Fibroblast of lung (primary cell): ENCODE data around the gene SYMPK. TPM values are rescaled to one million over a fixed set of nuclear protein-coding genes. Genes with fewer than 3 reads are reported as not detected.

Experiments used
- DNase-seq, 2 donors: peaks; one replicate each; pipeline versions ENCODE4 v3.0.0 to v3.0.0-alpha.2; 2010; ENCODE audit warnings: low read depth in 2 of 2
- H2AFZ ChIP-seq: 2 replicates; pipeline ENCODE4 v1.5.1; 2012; ENCODE audit warnings: low read length, control low read depth, inconsistent platforms
- H3K27ac ChIP-seq: 2 replicates; pipeline ENCODE4 v1.5.1; 2011; ENCODE audit warnings: low read length, control low read depth; ENCODE audit not compliant: insufficient read depth
- H3K27me3 ChIP-seq: 2 replicates; pipeline ENCODE4 v1.5.1; 2011; ENCODE audit warnings: mild to moderate bottlenecking, low read length; ENCODE audit not compliant: control insufficient read depth, insufficient read depth
- H3K36me3 ChIP-seq: 2 replicates; pipeline ENCODE4 v1.5.1; 2011; ENCODE audit warnings: low read length; ENCODE audit not compliant: control insufficient read depth, insufficient read depth
- H3K4me1 ChIP-seq: 2 replicates; pipeline ENCODE4 v1.5.1; 2011; ENCODE audit warnings: low read length; ENCODE audit not compliant: control insufficient read depth, insufficient read depth; ENCODE audit errors: extremely low read depth
- H3K4me2 ChIP-seq: 2 replicates; pipeline ENCODE4 v1.5.1; 2011; ENCODE audit warnings: low read length, control low read depth; ENCODE audit not compliant: insufficient read depth; ENCODE audit errors: extremely low read depth
- H3K4me3 ChIP-seq, 4 experiments: fragments of 200-600 bp in 1 of 4; sonication (generic) in 1 of 4; replicated peaks in 1 of 4; 2 replicates each; pipeline ENCODE4 v1.5.1; 2011 to 2016; ENCODE audit warnings: low read length in 4 of 4, low read depth in 3 of 4, mild to moderate bottlenecking in 3 of 4, control low read depth in 2 of 4, inconsistent platforms in 1 of 4, mixed read lengths in 1 of 4; ENCODE audit not compliant: insufficient read depth in 1 of 4; ENCODE audit errors: control extremely low read depth in 1 of 4
- H3K79me2 ChIP-seq: 2 replicates; pipeline ENCODE4 v1.5.1; 2012; ENCODE audit warnings: mild to moderate bottlenecking, low read length, inconsistent platforms; ENCODE audit not compliant: control insufficient read depth, insufficient read depth
- H3K9ac ChIP-seq: 2 replicates; pipeline ENCODE4 v1.5.1; 2011; ENCODE audit warnings: mild to moderate bottlenecking, low read length, control low read depth; ENCODE audit not compliant: insufficient read depth
- H3K9me3 ChIP-seq: 2 replicates; pipeline ENCODE4 v1.5.1; 2012; ENCODE audit warnings: low read depth, low read length; ENCODE audit not compliant: control insufficient read depth, insufficient read depth
- H4K20me1 ChIP-seq: 2 replicates; pipeline ENCODE4 v1.5.1; 2011; ENCODE audit warnings: low read length; ENCODE audit not compliant: control insufficient read depth, insufficient read depth; ENCODE audit errors: extremely low read depth
- EZH2 ChIP-seq: IDR thresholded peaks from 2 replicates; pipeline ENCODE4 v1.5.1; 2012; ENCODE audit warnings: low read length, control low read depth, mild to moderate bottlenecking; ENCODE audit errors: missing control alignments
- polyA plus RNA-seq, 2 donors: library from polyadenylated mRNA; depleted of rRNA in 1 of 2; stranded (reverse) in 1 of 2; unstranded in 1 of 2; fragments of >200 nt; gene quantifications; 2 replicates each; pipeline ENCODE4 v1.2.1, GENCODE V29; 2011 to 2012; ENCODE audit warnings: missing spikeins in 1 of 2
- total RNA-seq: library from RNA; depleted of rRNA; stranded (reverse); fragments of >200 nt; gene quantifications from 2 replicates; pipeline ENCODE4 v1.2.1, GENCODE V29; 2014
- TF ChIP-seq, protein P1 (sequence below), 2 donors: IDR thresholded peaks in 1 of 2; conservative IDR thresholded peaks in 1 of 2; 1 replicate in 1 of 2; 2 replicates in 1 of 2; pipeline ENCODE4 v1.5.1; 2011 to 2012; ENCODE audit warnings: low read length in 2 of 2, control low read depth in 1 of 2, inconsistent platforms in 1 of 2, low read depth in 1 of 2, mild to moderate bottlenecking in 1 of 2

The SYMPK gene
- total and polyA plus RNA-seq, 2 donors (not counting 1 experiment from before 2014, with no cell fraction given): 32.2 to 48.2 TPM

- H3K27me3 ChIP-seq: peaks cover 14% of the 10 kb centered on the region
- H3K4me1 ChIP-seq: no peaks in the 10 kb centered on the region
- H3K4me2 ChIP-seq: no peak overlapping the region
- no peaks in the 10 kb centered on the region for H3K36me3 ChIP-seq
- no peaks in the 10 kb centered on the region for H4K20me1 ChIP-seq
- no peak overlapping the region for H3K9ac ChIP-seq
- H3K27ac ChIP-seq: no peak overlapping the region
- H3K4me3 ChIP-seq: no peak overlapping the region
- no peaks in the 10 kb centered on the region for H3K79me2 ChIP-seq
- DNase-seq: no peak
- no peak overlapping the region for H2AFZ ChIP-seq
- H3K9me3 ChIP-seq: no peaks in the 10 kb centered on the region
- no peak for TF ChIP-seq EZH2
- TF ChIP-seq, protein P1, sequence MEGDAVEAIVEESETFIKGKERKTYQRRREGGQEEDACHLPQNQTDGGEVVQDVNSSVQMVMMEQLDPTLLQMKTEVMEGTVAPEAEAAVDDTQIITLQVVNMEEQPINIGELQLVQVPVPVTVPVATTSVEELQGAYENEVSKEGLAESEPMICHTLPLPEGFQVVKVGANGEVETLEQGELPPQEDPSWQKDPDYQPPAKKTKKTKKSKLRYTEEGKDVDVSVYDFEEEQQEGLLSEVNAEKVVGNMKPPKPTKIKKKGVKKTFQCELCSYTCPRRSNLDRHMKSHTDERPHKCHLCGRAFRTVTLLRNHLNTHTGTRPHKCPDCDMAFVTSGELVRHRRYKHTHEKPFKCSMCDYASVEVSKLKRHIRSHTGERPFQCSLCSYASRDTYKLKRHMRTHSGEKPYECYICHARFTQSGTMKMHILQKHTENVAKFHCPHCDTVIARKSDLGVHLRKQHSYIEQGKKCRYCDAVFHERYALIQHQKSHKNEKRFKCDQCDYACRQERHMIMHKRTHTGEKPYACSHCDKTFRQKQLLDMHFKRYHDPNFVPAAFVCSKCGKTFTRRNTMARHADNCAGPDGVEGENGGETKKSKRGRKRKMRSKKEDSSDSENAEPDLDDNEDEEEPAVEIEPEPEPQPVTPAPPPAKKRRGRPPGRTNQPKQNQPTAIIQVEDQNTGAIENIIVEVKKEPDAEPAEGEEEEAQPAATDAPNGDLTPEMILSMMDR (conservative IDR thresholded peaks at IDR 0.05 in 1 of 2, IDR thresholded peaks at IDR 0.05 in 1 of 2; ENCODE audit: low read depth in 1 of 2, low read length in 2 of 2): no peak
Observed at GRCh38 chr19:45878043-45878794, 15.3 kb upstream of the SYMPK start.

- no peak overlapping the region for H3K4me3 ChIP-seq
- peak overlapping the region; percentile 50 for H3K9ac ChIP-seq
- DNase-seq: peak; percentile 22 to 47
- H3K27me3 ChIP-seq: peaks cover 14% of the 10 kb centered on the region
- no peaks in the 10 kb centered on the region for H4K20me1 ChIP-seq
- H3K79me2 ChIP-seq: no peaks in the 10 kb centered on the region
- peak overlapping the region; percentile 67 for H2AFZ ChIP-seq
- H3K4me1 ChIP-seq: no peaks in the 10 kb centered on the region
- H3K9me3 ChIP-seq: no peaks in the 10 kb centered on the region
- H3K27ac ChIP-seq: no peak overlapping the region
- H3K4me2 ChIP-seq: peak overlapping the region; percentile 44
- no peaks in the 10 kb centered on the region for H3K36me3 ChIP-seq
- TF ChIP-seq EZH2: no peak
- TF ChIP-seq, protein P1 (conservative IDR thresholded peaks at IDR 0.05 in 1 of 2, IDR thresholded peaks at IDR 0.05 in 1 of 2; ENCODE audit: low read depth in 1 of 2, low read length in 2 of 2): no peak
Observed at GRCh38 chr19:45876411-45877197, 13.7 kb upstream of the SYMPK start.

GRCh38 chr19:45876161-45876410 lies 13.1 kb upstream of the SYMPK start:
- TF ChIP-seq EZH2: no peak
- TF ChIP-seq, protein P1 (conservative IDR thresholded peaks at IDR 0.05 in 1 of 2, IDR thresholded peaks at IDR 0.05 in 1 of 2; ENCODE audit: low read depth in 1 of 2, low read length in 2 of 2): no peak
- H3K9ac ChIP-seq: no peak overlapping the region
- DNase-seq: no peak
- no peaks in the 10 kb centered on the region for H3K4me1 ChIP-seq
- peaks cover 14% of the 10 kb centered on the region for H3K27me3 ChIP-seq
- no peak overlapping the region for H2AFZ ChIP-seq
- no peak overlapping the region for H3K4me3 ChIP-seq
- H3K9me3 ChIP-seq: no peaks in the 10 kb centered on the region
- H3K27ac ChIP-seq: no peak overlapping the region
- H3K36me3 ChIP-seq: no peaks in the 10 kb centered on the region
- H3K79me2 ChIP-seq: no peaks in the 10 kb centered on the region
- H4K20me1 ChIP-seq: no peaks in the 10 kb centered on the region
- H3K4me2 ChIP-seq: no peak overlapping the region
